ENCODE measurements around the gene PADI3.
"Not testable (repeated sequence)": the region's sequence is repeated elsewhere in the genome, so short reads cannot be mapped to it uniquely, and the experiment has no call there.

The PADI3 gene

GRCh38 chr1:17215545-17215890, 33.4 kb upstream of the PADI3 start:
- no peak for DNase-seq

GRCh38 chr1:17216078-17216477, 32.8 kb upstream of the PADI3 start:
- no peak for DNase-seq

GRCh38 chr1:17217607-17218006, 31.3 kb upstream of the PADI3 start:
- no peak for DNase-seq

GRCh38 chr1:17218939-17219338, 30.0 kb upstream of the PADI3 start:
- DNase-seq: no peak

- no peak for DNase-seq
These were observed 28.6 kb upstream of the PADI3 start for GRCh38 chr1:17220287-17220686.

GRCh38 chr1:17222557-17222956, 26.3 kb upstream of the PADI3 start:
- DNase-seq: no peak

GRCh38 chr1:17224434-17224833, 24.5 kb upstream of the PADI3 start:
- DNase-seq: no peak

GRCh38 chr1:17225140-17225539, 23.8 kb upstream of the PADI3 start:
- DNase-seq: no peak

GRCh38 chr1:17227358-17227915, 21.5 kb upstream of the PADI3 start:
- no peak for DNase-seq

GRCh38 chr1:17228619-17229018, 20.3 kb upstream of the PADI3 start:
- no peak for DNase-seq

GRCh38 chr1:17229379-17229778, 19.5 kb upstream of the PADI3 start:
- DNase-seq: no peak

- DNase-seq: no peak
These were observed 18.8 kb upstream of the PADI3 start for GRCh38 chr1:17230106-17230505.

GRCh38 chr1:17230671-17231310, 18.1 kb upstream of the PADI3 start:
- DNase-seq: no peak

- DNase-seq: no peak
These were observed 15.9 kb upstream of the PADI3 start for GRCh38 chr1:17232759-17233661.

- no peak for DNase-seq
These were observed 15.1 kb upstream of the PADI3 start for GRCh38 chr1:17233675-17234320.

GRCh38 chr1:17234405-17234804, 14.5 kb upstream of the PADI3 start:
- no peak for DNase-seq

- no peak for DNase-seq
These were observed 13.6 kb upstream of the PADI3 start for GRCh38 chr1:17235135-17235885.

GRCh38 chr1:17236779-17237560, 11.9 kb upstream of the PADI3 start:
- DNase-seq: peak; percentile 85

GRCh38 chr1:17237561-17237903, 11.4 kb upstream of the PADI3 start:
- DNase-seq: no peak

- no peak for DNase-seq
These were observed 9.5 kb upstream of the PADI3 start for GRCh38 chr1:17239420-17239819.

GRCh38 chr1:17241011-17241779, 7.7 kb upstream of the PADI3 start:
- DNase-seq: not testable (repeated sequence)

GRCh38 chr1:17241780-17242074, 7.2 kb upstream of the PADI3 start:
- not testable (repeated sequence) for DNase-seq
